Astrocyte (in vitro differentiated cells and primary cell): ENCODE results near the gene DHRS9. TPM values are rescaled to one million over a fixed set of nuclear protein-coding genes. Genes with fewer than 3 reads are reported as not detected.

Source experiments
- DNase-seq: peaks from one replicate; pipeline ENCODE4 v3.0.0-alpha.2; 2010; ENCODE audit warnings: low read depth
- FAIRE-seq: peaks from 2 replicates; lab custom pipeline; 2011; peaks lifted over from hg19 to GRCh38; lab: Jason Lieb, UNC
- H2AFZ ChIP-seq: 2 replicates; pipeline ENCODE4 v1.6.0; 2012; ENCODE audit warnings: low read depth, low read length, inconsistent platforms
- H3K27ac ChIP-seq: 2 replicates; pipeline ENCODE4 v1.5.1; 2011; ENCODE audit warnings: low read depth, low read length, inconsistent platforms
- H3K27me3 ChIP-seq: 2 replicates; pipeline ENCODE4 v1.6.0; 2011; ENCODE audit warnings: low read length, inconsistent platforms; ENCODE audit not compliant: insufficient read depth
- H3K36me3 ChIP-seq: 2 replicates; pipeline ENCODE4 v1.5.1; 2011; ENCODE audit warnings: low read length, inconsistent platforms; ENCODE audit not compliant: insufficient read depth
- H3K4me1 ChIP-seq: 2 replicates; pipeline ENCODE4 v1.5.1; 2011; ENCODE audit warnings: low read length, inconsistent platforms; ENCODE audit not compliant: insufficient read depth
- H3K4me2 ChIP-seq: 2 replicates; pipeline ENCODE4 v1.6.0; 2012; ENCODE audit warnings: low read length, inconsistent platforms
- H3K4me3 ChIP-seq: 2 replicates; pipeline ENCODE4 v1.5.1; 2011; ENCODE audit warnings: low read depth, mild to moderate bottlenecking, low read length, inconsistent platforms; ENCODE audit not compliant: insufficient read depth
- H3K79me2 ChIP-seq: 2 replicates; pipeline ENCODE4 v1.6.0; 2012; ENCODE audit warnings: mild to moderate bottlenecking, low read length, inconsistent platforms; ENCODE audit not compliant: insufficient read depth
- H3K9ac ChIP-seq: 2 replicates; pipeline ENCODE4 v1.6.0; 2012; ENCODE audit warnings: mild to moderate bottlenecking, low read length, inconsistent platforms
- H3K9me3 ChIP-seq: 2 replicates; pipeline ENCODE4 v1.5.1; 2012; ENCODE audit warnings: low read depth, mild to moderate bottlenecking, low read length, inconsistent platforms; ENCODE audit not compliant: insufficient read depth
- H4K20me1 ChIP-seq: 2 replicates; pipeline ENCODE4 v1.6.0; 2012; ENCODE audit warnings: low read length, inconsistent platforms; ENCODE audit not compliant: insufficient read depth
- H3K27ac Mint-ChIP-seq: one replicate; pipeline ENCODE4 v1.8.0; 2021; ENCODE audit warnings: mild to moderate bottlenecking, mixed read lengths; ENCODE audit not compliant: unreplicated experiment
- H3K27me3 Mint-ChIP-seq: one replicate; pipeline ENCODE4 v1.8.0; 2021; ENCODE audit warnings: low read depth, mixed read lengths; ENCODE audit not compliant: unreplicated experiment
- H3K36me3 Mint-ChIP-seq: one replicate; pipeline ENCODE4 v1.8.0; 2021; ENCODE audit warnings: low read depth, mixed read lengths; ENCODE audit not compliant: unreplicated experiment
- H3K4me1 Mint-ChIP-seq: one replicate; pipeline ENCODE4 v1.8.0; 2021; ENCODE audit warnings: low read depth, mixed read lengths; ENCODE audit not compliant: unreplicated experiment
- H3K4me3 Mint-ChIP-seq: one replicate; pipeline ENCODE4 v1.8.0; 2021; ENCODE audit warnings: mild to moderate bottlenecking, moderate library complexity, mixed read lengths; ENCODE audit not compliant: unreplicated experiment
- H3K9me3 Mint-ChIP-seq: one replicate; pipeline ENCODE4 v1.8.0; 2021; ENCODE audit warnings: mild to moderate bottlenecking, mixed read lengths; ENCODE audit not compliant: unreplicated experiment
- EZH2 ChIP-seq: IDR thresholded peaks from 2 replicates; pipeline ENCODE4 v1.6.1; 2012; ENCODE audit warnings: mild to moderate bottlenecking, low read length, inconsistent platforms; ENCODE audit not compliant: insufficient read depth
- total RNA-seq: library from RNA; stranded (reverse); gene quantifications from 2 replicates; pipeline ENCODE4 v1.2.1, GENCODE V29; 2021
- TF ChIP-seq, protein P1 (sequence below): IDR thresholded peaks from 2 replicates; pipeline ENCODE4 v1.5.1; 2011; ENCODE audit warnings: low read depth, mild to moderate bottlenecking, inconsistent platforms, low read length, moderate library complexity; ENCODE audit not compliant: insufficient read depth

Gene DHRS9
- total RNA-seq, 1 donor from 2014 or later = not detected

DNA sequence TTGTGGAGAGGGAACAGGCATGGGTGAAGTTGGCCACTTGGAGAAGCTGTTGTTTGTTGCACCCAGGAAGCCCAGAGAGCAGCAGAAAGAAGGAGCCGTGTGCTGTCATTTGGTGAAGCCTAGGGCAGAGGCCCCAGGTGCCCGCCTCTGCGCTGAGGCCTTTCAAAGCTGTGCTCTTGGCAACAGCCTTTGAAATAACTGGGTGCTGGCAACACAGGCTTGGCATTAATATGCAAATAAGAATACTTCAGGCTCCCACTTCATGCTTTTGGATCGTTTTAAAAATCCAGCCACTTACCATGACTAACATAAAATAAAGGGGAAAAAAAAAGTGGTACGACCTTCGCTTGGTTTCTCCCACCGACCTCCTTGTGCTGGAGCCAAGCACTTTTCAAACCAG is 41.1 kb downstream of the DHRS9 start:
- no peaks in the 10 kb centered on the region for H3K36me3 Mint-ChIP-seq
- DNase-seq (no peak), FAIRE-seq (no peak)
- no peaks in the 10 kb centered on the region for H3K4me1 Mint-ChIP-seq
- no peak overlapping the region for H3K4me3 Mint-ChIP-seq
- H3K27ac Mint-ChIP-seq = no peak overlapping the region
- Histone ChIP-seq H3K27me3 (peaks cover 8% of the 10 kb centered on the region), H2AFZ (peak overlapping the region; percentile 64), H4K20me1 (no peaks in the 10 kb centered on the region), H3K36me3 (no peaks in the 10 kb centered on the region), H3K4me3 (no peak overlapping the region), H3K9me3 (no peaks in the 10 kb centered on the region), H3K4me1 (peaks cover 5% of the 10 kb centered on the region), H3K27ac (no peak overlapping the region), H3K4me2 (peak overlapping the region; percentile 77), H3K79me2 (no peaks in the 10 kb centered on the region), H3K9ac (no peak overlapping the region)
- TF ChIP-seq, protein P1, sequence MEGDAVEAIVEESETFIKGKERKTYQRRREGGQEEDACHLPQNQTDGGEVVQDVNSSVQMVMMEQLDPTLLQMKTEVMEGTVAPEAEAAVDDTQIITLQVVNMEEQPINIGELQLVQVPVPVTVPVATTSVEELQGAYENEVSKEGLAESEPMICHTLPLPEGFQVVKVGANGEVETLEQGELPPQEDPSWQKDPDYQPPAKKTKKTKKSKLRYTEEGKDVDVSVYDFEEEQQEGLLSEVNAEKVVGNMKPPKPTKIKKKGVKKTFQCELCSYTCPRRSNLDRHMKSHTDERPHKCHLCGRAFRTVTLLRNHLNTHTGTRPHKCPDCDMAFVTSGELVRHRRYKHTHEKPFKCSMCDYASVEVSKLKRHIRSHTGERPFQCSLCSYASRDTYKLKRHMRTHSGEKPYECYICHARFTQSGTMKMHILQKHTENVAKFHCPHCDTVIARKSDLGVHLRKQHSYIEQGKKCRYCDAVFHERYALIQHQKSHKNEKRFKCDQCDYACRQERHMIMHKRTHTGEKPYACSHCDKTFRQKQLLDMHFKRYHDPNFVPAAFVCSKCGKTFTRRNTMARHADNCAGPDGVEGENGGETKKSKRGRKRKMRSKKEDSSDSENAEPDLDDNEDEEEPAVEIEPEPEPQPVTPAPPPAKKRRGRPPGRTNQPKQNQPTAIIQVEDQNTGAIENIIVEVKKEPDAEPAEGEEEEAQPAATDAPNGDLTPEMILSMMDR = no peak
- TF ChIP-seq EZH2 = no peak
- H3K9me3 Mint-ChIP-seq = no peaks in the 10 kb centered on the region
- peaks cover 25% of the 10 kb centered on the region for H3K27me3 Mint-ChIP-seq

- no peaks in the 10 kb centered on the region for H3K9me3 ChIP-seq
- peak overlapping the region; percentile 64 for H2AFZ ChIP-seq
- no peaks in the 10 kb centered on the region for H3K36me3 Mint-ChIP-seq
- TF ChIP-seq, protein P1 = no peak
- H3K27ac ChIP-seq = no peak overlapping the region
- H3K79me2 ChIP-seq = no peaks in the 10 kb centered on the region
- H3K36me3 ChIP-seq = no peaks in the 10 kb centered on the region
- H3K4me2 ChIP-seq = peak overlapping the region; percentile 31
- H3K9me3 Mint-ChIP-seq = no peaks in the 10 kb centered on the region
- DNase-seq (no peak), FAIRE-seq (no peak)
- H3K27ac Mint-ChIP-seq = no peak overlapping the region
- H3K27me3 Mint-ChIP-seq = peaks cover 25% of the 10 kb centered on the region
- H3K4me1 Mint-ChIP-seq = no peaks in the 10 kb centered on the region
- peaks cover 5% of the 10 kb centered on the region for H3K4me1 ChIP-seq
- no peak overlapping the region for H3K4me3 ChIP-seq
- no peak overlapping the region for H3K9ac ChIP-seq
- H3K4me3 Mint-ChIP-seq = no peak overlapping the region
- peaks cover 8% of the 10 kb centered on the region for H3K27me3 ChIP-seq
- H4K20me1 ChIP-seq = no peaks in the 10 kb centered on the region
Measured at GRCh38 chr2:169110916-169111315, 41.6 kb downstream of the DHRS9 start.

DNA sequence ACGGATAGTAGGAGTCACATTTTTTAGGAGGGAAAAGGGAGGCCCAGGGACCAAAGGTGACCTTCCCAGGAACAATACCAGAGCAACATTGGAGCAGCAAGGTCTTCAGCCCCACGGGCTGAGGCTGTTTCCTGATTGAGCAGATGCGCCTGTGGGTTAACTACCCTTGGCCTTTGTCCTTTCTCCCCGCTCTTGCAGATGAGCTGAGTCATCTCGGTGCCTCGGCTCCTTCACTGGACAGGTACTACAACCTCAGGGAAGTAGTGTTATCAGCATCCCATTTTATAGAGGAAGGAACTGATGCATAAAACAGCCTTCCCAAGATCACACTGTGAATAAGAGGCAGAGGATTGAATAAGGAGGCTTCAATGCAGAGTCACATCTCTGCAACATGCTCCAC is 43.5 kb downstream of the DHRS9 start:
- H3K4me1 Mint-ChIP-seq = no peaks in the 10 kb centered on the region
- no peak overlapping the region for H3K9ac ChIP-seq
- no peaks in the 10 kb centered on the region for H3K79me2 ChIP-seq
- no peaks in the 10 kb centered on the region for H3K36me3 Mint-ChIP-seq
- no peak overlapping the region for H3K4me3 Mint-ChIP-seq
- H3K9me3 ChIP-seq = no peaks in the 10 kb centered on the region
- FAIRE-seq (no peak), DNase-seq (no peak)
- H3K27ac ChIP-seq = no peak overlapping the region
- H3K4me2 ChIP-seq = no peak overlapping the region
- no peak overlapping the region for H3K4me3 ChIP-seq
- H4K20me1 ChIP-seq = no peaks in the 10 kb centered on the region
- no peaks in the 10 kb centered on the region for H3K36me3 ChIP-seq
- H2AFZ ChIP-seq = no peak overlapping the region
- H3K27me3 ChIP-seq = peaks cover 8% of the 10 kb centered on the region
- no peak overlapping the region for H3K27ac Mint-ChIP-seq
- peaks cover 34% of the 10 kb centered on the region for H3K27me3 Mint-ChIP-seq
- no peak for TF ChIP-seq EZH2
- TF ChIP-seq, protein P1 = no peak
- H3K4me1 ChIP-seq = peaks cover 5% of the 10 kb centered on the region
- H3K9me3 Mint-ChIP-seq = no peaks in the 10 kb centered on the region
